ENCODE measurements around the gene NR4A1.

NR4A1 gene

DNA sequence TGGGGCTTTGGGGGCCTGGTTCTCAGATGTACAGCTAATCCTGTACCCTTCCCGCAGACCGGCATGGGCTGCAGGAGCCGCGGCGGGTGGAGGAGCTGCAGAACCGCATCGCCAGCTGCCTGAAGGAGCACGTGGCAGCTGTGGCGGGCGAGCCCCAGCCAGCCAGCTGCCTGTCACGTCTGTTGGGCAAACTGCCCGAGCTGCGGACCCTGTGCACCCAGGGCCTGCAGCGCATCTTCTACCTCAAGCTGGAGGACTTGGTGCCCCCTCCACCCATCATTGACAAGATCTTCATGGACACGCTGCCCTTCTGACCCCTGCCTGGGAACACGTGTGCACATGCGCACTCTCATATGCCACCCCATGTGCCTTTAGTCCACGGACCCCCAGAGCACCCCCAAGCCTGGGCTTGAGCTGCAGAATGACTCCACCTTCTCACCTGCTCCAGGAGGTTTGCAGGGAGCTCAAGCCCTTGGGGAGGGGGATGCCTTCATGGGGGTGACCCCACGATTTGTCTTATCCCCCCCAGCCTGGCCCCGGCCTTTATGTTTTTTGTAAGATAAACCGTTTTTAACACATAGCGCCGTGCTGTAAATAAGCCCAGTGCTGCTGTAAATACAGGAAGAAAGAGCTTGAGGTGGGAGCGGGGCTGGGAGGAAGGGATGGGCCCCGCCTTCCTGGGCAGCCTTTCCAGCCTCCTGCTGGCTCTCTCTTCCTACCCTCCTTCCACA, 7.6 kb downstream of the NR4A1 start:
- no peak for DNase-seq (ENCODE audit: low read depth in 2 of 2)

GRCh38 chr12:52059582-52060497, 8.6 kb downstream of the NR4A1 start:
- DNase-seq (ENCODE audit: low read depth in 2 of 2): no peak

DNA sequence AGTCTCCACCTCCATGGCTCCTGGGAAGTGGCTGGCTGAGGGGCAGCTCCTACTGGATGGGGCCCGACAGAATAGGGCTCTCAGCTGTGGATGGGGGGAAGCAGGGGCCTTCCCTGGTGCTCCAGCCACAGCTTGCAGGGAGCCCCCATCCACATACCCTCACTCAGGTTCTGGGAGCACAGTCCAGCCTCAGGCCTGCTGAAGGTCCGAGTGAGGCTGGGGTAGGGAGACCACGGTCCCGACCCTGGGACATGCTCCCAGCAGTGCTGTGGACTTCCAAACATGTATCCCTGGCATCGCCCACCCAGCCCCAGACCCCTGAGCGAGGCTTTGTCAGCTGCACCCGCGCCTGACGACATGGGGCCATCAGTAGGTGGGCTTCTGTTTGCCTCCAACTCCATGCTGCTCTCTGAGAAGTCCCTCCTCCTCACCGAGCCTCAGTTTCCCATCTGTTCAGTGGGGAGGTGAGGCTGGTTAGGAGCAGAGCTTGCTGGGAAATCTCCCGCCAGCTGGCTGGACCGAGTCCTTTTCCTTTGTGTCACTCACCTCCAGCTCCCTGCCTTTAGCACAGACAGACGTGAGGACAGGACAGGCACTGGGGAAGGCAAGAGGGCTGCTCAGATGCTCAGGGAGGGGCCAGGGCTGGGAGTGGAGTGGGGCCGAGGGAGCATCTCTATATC, 9.4 kb downstream of the NR4A1 start:
- no peak for DNase-seq (ENCODE audit: low read depth in 2 of 2)

- no peak for DNase-seq (ENCODE audit: low read depth in 2 of 2)
These were observed 10.4 kb downstream of the NR4A1 start for GRCh38 chr12:52061470-52062166.

GRCh38 chr12:52062167-52063081, 11.2 kb downstream of the NR4A1 start:
- no peak for DNase-seq (ENCODE audit: low read depth in 2 of 2)

DNA sequence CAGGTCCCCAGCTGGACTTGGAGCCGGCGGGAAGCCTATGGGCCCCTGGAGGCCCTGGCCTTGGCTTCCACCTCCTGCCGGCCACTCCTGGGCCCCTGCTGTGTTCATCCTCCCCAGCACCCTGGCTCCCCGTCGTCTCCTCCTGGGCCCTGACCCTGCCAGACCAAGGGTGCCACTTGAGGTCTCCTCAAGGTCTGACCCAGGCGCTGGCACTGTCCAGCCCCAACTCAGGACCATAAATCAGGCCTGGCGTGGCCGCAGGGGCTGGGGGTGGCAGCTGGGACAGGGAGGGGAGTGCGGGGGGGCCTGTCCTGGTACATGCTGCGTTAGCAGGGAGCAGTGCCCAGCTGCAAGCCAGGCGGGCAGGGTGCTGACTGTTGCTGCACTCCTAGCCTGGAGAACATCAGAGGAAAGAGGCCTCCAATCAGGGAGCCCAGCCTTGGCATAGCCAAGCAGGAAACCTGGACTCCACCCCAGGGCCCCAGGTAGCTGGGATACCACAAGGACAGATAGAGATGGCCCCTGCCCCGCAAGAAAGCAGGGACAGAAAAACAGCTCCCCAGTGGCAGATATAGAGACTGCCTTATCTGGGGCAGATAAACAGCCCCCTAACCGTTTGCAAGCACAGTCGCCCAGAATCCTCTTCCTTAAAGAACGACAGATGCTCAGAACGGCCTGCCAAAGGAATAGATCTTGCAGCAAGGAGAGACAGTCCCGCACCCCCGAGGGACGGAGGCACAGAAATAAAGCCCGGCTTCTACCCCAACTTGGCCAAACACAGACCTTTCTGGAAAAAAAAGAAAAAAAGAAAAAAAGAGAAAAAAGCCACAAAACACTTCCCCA, 12.1 kb downstream of the NR4A1 start:
- DNase-seq (ENCODE audit: low read depth in 2 of 2): no peak

GRCh38 chr12:52063981-52064649, 12.9 kb downstream of the NR4A1 start:
- DNase-seq (ENCODE audit: low read depth in 2 of 2): no peak

DNA sequence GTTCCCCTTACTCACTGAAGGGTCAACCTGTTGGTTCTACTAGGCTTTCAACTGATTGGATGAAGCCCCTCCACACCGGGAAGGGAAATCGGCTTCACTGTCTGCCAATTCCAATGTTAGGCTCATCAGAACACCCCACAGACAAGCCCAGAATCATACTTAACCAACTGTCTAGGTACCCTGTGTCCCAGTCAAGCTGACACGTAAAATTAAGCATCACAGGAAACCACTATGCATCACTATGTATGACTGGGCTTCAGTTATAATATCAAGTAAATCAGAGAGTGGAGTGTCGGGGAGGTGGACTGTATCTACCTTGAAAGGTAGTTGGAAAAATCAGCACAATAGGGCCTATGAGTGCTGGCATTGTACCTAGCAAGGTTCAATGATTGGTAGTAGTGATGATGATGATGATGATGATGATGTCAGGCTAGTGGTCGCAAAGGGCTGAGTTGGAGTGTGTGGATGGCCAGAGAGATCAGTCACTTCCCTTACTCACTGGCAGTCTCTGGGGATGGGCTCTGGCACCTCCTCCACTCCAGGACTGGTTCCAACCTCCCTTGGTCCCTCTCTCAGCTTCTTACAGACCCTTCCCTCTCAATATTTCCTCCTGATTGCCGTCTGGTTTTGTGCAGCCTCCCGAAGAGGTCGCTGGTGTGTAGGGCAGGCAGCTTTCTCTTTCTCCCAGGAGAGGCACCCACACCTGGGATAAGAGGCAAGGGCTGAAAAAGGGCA, 15.3 kb downstream of the NR4A1 start:
- no peak for DNase-seq (ENCODE audit: low read depth in 2 of 2)

DNA sequence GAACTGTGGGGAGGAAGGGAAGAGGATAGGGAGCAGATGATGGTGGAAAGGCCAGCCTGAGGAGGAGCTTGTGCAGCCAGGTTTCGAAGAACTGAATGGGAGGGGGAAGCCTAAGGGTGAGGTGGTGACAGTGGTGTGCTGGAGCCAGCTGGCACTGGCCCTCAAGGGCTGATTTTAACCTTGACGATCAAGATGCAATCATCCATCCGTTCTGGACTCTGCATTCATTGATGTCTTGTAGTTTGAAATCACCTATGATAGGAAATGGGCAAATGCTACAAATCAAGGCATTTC, 15.8 kb downstream of the NR4A1 start:
- DNase-seq (ENCODE audit: low read depth in 2 of 2): no peak

DNA sequence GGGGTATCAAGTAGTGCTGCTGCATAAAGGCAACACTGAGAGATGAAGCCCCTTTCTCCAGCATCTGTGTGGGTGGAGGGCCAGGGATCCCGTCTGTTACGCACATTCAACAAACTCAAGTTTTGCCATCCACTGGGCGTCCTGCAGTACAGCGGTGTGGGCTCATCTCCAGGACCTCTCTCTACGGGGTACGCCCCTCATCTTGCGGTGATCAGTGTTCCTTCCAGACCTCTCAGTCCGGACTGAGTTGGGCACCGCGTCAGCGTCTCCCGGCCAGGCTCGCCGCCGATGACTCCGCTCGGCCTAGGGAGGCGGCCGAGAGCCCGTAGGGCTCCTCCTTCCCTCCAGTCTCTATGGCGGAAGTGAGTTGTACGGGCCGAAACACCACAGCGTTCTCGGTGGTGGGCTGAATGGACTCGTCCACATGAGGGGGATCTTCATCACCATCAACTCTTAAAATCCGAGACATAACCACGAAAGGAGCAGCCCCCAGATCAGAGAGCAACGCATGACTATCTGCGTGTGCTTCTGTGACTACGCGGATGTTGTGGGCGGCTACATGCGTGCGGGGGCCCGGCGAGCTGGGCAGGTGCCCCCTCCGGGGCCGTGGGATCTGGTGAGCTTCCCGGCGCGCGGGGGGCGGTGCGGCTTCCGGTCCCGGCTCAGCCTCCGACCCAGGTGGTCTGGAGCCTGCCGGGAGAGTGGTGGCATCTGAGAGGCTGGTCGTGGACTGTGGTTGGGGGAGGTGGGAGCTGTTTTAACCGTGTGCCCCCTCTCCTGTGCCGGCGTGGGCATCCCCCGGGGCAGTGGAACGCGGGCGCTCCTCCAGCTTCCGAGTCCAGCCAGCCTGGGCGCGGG, 18.3 kb downstream of the NR4A1 start, which contains the start of gene ATG101:
ATG101 (plus strand) TSS at position 652 of the 858 bp plus-strand sequence. CDS start 3,673 bp downstream, outside the sequence.
- DNase-seq (ENCODE audit: low read depth in 2 of 2): peak in 1 of 2 donors; percentile 63

DNA sequence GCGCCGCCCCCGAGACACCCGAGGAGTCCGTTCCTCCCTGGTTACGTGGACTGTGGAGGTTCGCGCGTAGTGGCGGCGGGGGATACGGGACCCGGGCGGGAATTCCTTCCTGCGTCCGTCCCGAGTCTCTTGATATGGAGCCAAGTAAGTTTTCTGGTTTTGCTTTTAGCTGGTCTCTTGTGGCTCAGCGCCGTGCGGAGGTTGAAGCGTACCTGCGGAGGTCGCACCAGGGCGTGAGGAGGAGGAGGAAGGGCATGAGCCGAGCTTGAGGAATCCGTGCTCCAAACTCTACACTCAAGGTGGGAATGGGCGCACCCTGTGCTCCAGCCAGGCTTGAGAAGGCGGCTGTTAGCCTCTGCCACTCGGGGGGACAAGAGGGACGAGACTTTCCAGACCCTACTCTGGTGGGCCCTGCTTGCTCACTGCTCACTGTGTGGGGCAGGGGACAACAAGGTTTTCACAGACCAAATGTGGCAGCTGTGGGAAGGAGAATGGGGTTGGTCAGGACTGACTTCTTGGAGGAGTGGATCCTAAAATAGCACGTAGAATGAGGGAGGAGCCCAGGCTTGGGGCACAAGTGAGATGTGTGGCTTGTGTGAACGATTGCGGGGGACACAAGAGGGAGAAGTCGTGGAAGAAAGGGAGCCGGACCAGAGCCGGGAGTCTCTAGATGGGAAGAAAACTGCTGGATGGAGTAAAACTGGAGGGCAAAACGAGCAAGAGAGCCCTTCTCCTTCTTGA, 19.1 kb downstream of the NR4A1 start:
- no peak for DNase-seq (ENCODE audit: low read depth in 2 of 2)

GRCh38 chr12:52073531-52074381, 22.5 kb downstream of the NR4A1 start:
- DNase-seq (ENCODE audit: low read depth in 2 of 2): no peak

DNA sequence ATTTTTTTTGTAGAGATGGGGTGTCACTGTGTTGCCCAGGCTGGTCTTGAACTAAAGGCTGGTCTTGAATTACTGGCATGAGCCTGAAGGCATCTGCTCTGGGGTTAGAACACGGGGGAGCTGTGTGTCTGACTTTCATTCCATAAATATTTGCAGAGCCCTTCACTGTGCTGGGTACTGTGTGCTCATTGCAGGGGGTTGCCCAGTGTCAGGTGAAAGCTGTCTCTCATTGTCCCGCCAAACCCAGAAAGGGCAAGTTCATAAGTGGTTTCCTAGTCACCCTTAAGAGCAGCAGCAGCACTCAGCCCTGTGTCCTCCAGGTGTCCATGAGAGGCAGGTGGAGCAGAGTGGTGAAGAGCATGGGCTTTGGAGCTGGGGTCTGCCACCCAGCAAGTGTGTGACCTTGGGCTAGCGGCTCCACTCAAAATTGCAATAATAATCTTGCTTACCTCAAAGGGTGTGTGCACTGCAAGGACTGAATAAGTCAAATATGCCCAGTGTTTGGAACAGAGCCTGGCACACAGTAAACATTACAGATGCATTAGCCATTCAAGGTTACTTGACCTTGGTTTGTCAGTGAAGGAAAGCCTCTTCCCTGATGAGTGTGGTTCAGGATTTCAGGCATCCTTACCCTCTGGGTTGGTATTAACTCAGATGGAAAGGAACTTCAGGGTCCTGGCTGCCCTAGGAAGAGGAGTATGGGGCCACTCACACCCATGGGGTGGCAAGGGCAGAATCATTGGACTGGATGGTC, 23.9 kb downstream of the NR4A1 start:
- no peak for DNase-seq (ENCODE audit: low read depth in 2 of 2)

- no peak for DNase-seq (ENCODE audit: low read depth in 2 of 2)
These were observed 25.6 kb downstream of the NR4A1 start for GRCh38 chr12:52076811-52077210.

DNA sequence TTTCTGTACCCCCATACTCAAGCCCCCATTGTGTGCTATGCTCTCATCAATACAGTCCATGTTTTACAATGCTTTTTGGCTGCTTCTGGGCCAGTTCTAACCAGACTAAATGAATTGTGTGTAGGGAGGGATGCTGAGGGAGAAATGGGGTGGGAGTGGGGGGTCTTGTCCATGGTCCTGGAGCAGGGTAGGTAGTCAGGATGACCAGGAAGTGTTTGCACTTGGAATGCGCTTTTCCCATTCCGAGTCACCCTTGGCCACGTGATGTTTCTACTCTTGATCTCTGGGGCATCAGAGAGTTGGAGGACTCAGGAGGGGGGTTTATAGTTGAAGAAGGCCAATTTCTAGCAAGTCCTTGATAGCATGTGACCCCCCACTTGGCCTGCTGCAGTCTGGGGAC, 27.0 kb downstream of the NR4A1 start:
- no peak for DNase-seq (ENCODE audit: low read depth in 2 of 2)
